ENCODE measurements around the gene CASKIN1.

The CASKIN1 gene

DNA sequence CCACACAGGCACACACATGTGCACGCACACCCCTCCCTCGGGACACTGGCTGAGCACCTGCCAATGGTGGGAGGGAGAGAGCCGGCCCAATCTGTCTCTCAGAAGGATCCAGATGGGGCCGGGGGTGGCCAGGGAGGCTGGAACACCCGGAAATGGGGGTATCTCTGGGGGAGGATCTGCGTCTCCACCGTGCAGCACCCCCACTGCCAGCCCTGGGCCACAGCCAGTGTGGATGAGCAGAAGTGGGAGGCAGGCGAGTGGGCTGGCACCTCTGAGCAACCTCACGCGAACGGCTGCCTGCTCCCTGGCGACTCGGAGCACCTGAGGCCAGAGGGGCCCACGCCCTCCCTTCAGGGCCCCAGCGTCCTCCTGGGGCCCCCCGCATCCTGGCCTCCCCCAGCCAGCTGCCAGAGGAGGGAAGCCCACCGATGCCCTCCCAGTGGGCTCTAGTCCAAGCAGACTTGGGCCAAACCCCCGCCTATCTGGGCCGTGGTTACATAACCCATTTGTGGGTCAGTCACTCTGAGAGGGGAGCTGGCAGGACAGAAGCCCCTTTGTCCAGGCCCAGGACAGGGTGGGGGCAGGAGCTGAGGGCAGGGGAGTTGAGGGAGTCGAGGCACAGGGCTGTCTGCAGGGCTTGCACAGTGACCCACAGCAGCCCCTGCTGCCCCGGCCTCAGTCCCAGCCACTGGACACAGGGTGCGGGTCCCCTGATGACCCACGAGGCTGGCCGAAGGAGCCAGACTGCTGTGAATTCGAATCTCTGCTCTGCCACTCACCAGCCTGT, 5.6 kb downstream of the CASKIN1 start:
- no peak for DNase-seq

- DNase-seq, result no peak
Observed at GRCh38 chr16:2190002-2190658, 6.3 kb downstream of the CASKIN1 start.

- DNase-seq, result no peak
Observed at GRCh38 chr16:2189252-2189893, 7.0 kb downstream of the CASKIN1 start.

DNA sequence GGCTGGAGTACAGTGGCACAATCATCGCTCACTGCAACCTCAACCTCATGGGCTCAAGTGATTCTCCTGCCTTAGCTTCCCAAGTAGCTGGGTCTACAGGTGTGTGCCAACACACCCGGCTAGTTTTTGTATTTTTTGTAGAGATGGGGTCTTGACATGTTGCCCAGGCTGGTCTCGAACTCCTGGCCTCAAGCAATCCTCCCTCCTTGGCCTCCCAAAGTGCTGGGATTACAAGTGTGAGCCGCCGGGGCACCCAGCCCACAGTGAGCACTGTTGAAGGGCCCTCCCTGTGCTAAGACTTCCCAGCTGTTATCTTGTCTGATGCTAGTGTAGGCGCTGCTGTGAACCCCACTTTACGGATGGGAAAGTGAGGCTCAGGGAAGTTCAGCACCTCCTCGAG, 8.0 kb downstream of the CASKIN1 start:
- DNase-seq, result no peak

- no peak for DNase-seq
Observed at GRCh38 chr16:2187212-2187611, 9.2 kb downstream of the CASKIN1 start.

- DNase-seq, result no peak
Observed at GRCh38 chr16:2186505-2186904, 9.9 kb downstream of the CASKIN1 start.

DNA sequence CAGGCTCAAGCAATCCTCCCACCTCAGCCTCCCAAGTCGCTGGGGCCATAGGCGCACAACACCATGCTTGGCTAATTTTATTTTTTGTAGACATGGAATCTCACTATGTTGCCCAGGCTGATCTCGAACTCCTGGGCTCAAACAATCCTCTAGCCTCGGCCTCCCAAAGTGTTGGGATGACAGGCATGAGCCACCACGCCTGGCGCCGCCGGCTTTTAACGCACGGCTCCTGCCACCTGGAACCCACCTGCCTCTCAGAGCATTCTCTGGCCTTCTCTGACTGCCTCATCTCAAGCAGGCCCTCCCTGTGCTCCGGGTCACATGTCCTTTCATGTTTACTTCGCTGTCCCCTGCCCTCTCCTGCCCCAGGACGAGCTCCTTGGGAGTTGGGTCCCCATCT, 10.3 kb downstream of the CASKIN1 start:
- DNase-seq, result no peak

DNA sequence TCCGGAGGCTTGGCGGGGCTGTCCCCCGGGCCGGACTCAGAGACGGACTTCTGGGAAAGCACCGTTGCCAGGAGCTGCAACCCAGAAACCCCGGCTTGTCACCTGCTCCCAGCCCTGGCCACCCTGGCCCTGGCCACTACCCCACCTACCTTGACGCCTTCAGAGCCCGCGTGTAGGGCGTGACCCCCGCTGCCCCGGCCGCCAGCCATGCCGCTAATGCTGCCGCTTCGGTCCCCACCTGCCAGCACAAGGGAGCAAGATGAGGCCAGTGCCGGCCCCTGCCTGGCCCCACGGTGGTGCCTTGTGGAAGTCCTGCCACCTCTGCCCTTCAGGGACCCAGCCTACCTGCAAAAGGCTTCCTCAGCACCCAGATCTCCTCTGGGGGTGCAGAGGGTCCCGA, 11.4 kb downstream of the CASKIN1 start:
- no peak for DNase-seq

DNA sequence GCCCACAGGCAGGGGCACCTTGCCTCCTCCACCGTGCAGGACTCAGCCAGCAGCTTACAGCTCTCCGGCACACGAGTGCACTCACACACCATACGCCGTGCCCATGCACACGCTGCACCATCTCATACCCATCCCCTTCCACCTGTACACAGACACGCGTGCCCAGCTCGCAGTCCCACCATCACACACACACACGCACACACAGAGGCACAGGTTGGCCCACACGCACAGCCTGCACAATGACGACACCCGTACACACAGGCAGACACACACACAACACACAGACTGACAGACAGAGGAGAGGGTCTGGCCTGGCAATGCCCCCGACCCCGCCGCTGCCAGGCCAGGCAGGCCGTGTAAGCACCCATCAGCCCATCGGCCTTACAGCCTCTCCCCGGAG, 12.1 kb downstream of the CASKIN1 start:
- no peak for DNase-seq

DNA sequence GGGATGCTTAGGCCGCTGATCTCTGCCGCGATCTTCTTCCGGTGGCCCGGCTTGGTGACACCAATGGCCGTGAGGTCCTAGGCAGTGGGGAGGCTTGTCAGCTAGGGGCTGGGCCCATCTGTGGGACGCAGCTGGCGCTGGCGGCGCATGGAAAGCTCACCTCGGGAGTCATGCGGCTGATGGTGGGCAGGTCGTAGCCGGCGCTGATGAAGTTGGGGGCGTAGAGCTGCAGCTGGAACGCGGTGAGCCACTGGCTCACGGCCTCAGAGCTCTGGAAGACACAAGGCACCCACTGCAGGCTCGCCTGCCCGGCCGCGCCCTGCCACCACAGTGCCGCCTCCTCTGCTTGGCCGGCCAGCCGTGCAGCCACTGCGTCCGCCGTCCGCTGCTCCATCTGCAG, 12.7 kb downstream of the CASKIN1 start:
- no peak for DNase-seq

DNA sequence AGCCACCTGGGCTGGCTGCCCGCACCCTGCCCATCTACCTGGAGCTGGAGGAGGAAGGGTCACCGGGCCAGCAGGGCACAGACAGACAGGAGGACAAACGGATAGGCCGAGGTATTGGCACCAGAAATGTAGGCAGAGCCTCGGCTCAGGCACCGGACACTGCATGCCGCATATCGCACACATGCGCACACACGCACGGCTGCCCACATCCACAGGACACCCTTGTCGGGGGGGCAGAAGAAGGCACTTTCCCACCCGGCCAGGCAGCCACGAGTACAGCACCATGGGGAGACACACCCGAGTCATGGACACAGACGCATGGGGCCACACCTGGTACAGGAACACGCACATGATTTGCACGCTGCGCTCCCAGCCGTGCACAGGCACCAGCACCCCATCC, 14.5 kb downstream of the CASKIN1 start:
- no peak for DNase-seq

GRCh38 chr16:2180962-2181923, 15.2 kb downstream of the CASKIN1 start:
- DNase-seq, result no peak

DNA sequence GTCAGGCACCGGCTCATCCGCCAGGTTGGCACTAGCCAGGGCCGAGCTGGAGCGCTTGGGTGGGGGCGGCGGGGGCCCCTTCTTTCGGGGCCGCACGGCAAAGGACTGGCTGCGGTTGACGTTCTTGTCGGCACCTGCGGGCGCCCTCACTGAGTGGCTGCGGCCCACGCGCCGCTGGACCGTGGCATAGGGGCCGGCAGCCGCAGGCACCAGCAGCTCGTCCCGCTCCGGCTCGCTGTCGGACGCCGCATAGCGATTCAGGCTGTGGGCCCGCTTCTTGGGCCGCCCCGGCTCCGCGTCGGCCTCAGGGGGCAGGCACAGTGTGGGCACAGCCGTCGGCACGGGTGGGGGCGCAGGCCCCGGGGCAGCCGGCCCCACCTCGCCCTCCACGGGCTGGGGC, 15.9 kb downstream of the CASKIN1 start:
- DNase-seq, result no peak

- no peak for DNase-seq
Observed at GRCh38 chr16:2179576-2179975, 16.8 kb downstream of the CASKIN1 start.

GRCh38 chr16:2179107-2179501, 17.3 kb downstream of the CASKIN1 start:
- no peak for DNase-seq

- DNase-seq, result peak; percentile 79
Observed at GRCh38 chr16:2178321-2179106, 17.9 kb downstream of the CASKIN1 start.

DNA sequence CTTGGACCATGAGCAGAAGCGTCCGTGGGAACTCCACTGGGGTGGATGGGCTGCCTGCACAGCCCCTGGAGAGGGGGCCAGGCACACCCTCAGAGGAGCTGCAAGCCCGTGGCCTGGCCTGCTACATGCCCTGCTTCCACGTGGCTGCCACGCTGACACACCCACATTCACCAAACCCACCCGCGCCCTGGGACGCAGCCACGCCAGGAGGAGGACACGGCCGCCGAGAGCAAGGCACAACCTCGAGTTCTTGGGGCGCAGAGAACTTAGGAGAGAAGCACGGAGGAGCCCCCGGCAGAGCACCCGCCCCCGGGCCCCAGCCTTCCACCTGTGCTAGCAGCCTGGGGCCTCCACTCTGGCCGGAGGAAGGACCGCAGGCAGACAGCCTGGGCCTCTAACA, 18.8 kb downstream of the CASKIN1 start:
- DNase-seq, result no peak

DNA sequence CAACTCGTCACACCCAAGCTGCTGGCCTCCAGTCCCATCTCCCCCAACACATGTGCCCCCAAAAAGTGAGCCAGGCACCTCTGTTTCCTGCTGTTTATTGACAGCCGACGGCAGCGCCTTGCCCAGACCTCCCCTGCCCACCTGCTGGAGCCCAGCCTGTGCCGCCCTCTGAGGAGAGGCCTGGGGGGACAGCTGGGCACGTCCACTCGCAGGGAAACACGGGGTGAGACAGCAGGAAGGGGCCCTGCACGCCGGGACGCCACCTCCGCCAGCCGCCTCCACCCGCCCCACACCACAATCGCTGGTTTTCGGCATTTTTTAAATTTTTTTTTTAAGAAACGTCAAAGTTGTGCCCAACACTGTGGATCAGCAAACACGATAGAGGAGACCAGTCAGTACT, 19.3 kb downstream of the CASKIN1 start:
- no peak for DNase-seq

DNA sequence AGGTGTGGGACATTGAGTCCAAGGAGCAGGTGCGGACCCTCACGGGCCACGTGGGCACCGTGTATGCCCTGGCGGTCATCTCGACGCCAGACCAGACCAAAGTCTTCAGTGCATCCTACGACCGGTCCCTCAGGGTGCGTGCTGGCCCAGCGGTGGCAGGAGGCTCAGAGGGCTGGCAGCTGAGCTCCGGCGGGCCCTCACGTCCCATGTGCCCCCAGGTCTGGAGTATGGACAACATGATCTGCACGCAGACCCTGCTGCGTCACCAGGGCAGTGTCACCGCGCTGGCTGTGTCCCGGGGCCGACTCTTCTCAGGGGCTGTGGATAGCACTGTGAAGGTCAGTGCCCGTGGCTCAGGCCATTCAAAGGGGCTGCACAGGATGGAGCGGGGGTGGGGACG, 20.4 kb downstream of the CASKIN1 start:
- no peak for DNase-seq

DNA sequence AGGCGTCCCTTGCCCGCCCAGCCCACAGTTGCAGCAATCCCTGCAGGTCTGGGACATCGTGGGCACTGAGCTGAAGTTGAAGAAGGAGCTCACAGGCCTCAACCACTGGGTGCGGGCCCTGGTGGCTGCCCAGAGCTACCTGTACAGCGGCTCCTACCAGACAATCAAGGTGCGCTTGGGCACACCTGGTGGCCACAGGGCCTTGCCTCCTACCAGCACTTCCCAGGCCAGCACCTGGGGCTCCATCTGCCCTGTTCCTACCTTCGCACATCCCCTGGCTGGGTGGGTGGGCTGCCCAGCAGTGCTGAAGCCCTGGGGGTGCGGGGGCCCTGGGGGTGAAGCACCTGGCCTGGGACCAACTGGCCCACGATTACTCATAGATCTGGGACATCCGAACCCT, 21.0 kb downstream of the CASKIN1 start:
- no peak for DNase-seq

GRCh38 chr16:2174396-2175131, 21.8 kb downstream of the CASKIN1 start:
- no peak for DNase-seq

Data from activated CD8-positive, alpha-beta memory T cell treated with anti-CD3 and anti-CD28 coated beads for 24 hours (primary cell).